Ecto neural progenitor cell (in vitro differentiated cells): ENCODE results near the gene SLC15A4.
"Not testable (repeated sequence)": the region's sequence is repeated elsewhere in the genome, so short reads cannot be mapped to it uniquely, and the experiment has no call there.

Experiments used
- DNase-seq: peaks from one replicate; pipeline ENCODE4 v3.0.0-alpha.2; 2018; ENCODE audit warnings: low spot score

SLC15A4 gene

GRCh38 chr12:128844031-128844635 lies 20.4 kb upstream of the SLC15A4 start:
- DNase-seq = no peak

GRCh38 chr12:128843538-128843937 lies 19.8 kb upstream of the SLC15A4 start:
- DNase-seq = no peak

- DNase-seq = no peak
Observed at GRCh38 chr12:128842579-128842978, 18.8 kb upstream of the SLC15A4 start.

- no peak for DNase-seq
Observed at GRCh38 chr12:128840862-128841468, 17.2 kb upstream of the SLC15A4 start.

GRCh38 chr12:128839885-128840284 lies 16.1 kb upstream of the SLC15A4 start:
- not testable (repeated sequence) for DNase-seq

GRCh38 chr12:128833418-128833817 lies 9.7 kb upstream of the SLC15A4 start:
- no peak for DNase-seq

- DNase-seq = no peak
Observed at GRCh38 chr12:128830505-128830893, 6.7 kb upstream of the SLC15A4 start.

- no peak for DNase-seq
Observed at GRCh38 chr12:128829861-128830504, 6.2 kb upstream of the SLC15A4 start.

GRCh38 chr12:128827724-128828123 lies 4.0 kb upstream of the SLC15A4 start:
- DNase-seq = no peak

GRCh38 chr12:128825835-128826234 lies 2.1 kb upstream of the SLC15A4 start:
- no peak for DNase-seq

- DNase-seq = peak; percentile 74
Observed at GRCh38 chr12:128823216-128823915, 392 bp downstream of the SLC15A4 start.

GRCh38 chr12:128820723-128821432 lies 2.9 kb downstream of the SLC15A4 start:
- DNase-seq = no peak

- DNase-seq = no peak
Observed at GRCh38 chr12:128820253-128820652, 3.5 kb downstream of the SLC15A4 start.

GRCh38 chr12:128819293-128820144 lies 4.2 kb downstream of the SLC15A4 start:
- DNase-seq = no peak

GRCh38 chr12:128818065-128819022 lies 5.4 kb downstream of the SLC15A4 start:
- no peak for DNase-seq

- DNase-seq = no peak
Observed at GRCh38 chr12:128817111-128818015, 6.4 kb downstream of the SLC15A4 start.

- no peak for DNase-seq
Observed at GRCh38 chr12:128816643-128816920, 7.2 kb downstream of the SLC15A4 start.

GRCh38 chr12:128815779-128816642 lies 7.7 kb downstream of the SLC15A4 start:
- DNase-seq = no peak
